Stimulated activated CD8-positive, alpha-beta memory T cell treated with anti-CD3 and anti-CD28 coated beads, Interleukin-15, amount 100 ng/mL, for 4 hours (primary cell): ENCODE results near the gene PNMA5.

Experiments
- DNase-seq, 2 donors: peaks; one replicate each; pipeline ENCODE4 v3.0.0-alpha.2; 2020; ENCODE audit warnings: low read depth in 2 of 2

Gene PNMA5

DNA sequence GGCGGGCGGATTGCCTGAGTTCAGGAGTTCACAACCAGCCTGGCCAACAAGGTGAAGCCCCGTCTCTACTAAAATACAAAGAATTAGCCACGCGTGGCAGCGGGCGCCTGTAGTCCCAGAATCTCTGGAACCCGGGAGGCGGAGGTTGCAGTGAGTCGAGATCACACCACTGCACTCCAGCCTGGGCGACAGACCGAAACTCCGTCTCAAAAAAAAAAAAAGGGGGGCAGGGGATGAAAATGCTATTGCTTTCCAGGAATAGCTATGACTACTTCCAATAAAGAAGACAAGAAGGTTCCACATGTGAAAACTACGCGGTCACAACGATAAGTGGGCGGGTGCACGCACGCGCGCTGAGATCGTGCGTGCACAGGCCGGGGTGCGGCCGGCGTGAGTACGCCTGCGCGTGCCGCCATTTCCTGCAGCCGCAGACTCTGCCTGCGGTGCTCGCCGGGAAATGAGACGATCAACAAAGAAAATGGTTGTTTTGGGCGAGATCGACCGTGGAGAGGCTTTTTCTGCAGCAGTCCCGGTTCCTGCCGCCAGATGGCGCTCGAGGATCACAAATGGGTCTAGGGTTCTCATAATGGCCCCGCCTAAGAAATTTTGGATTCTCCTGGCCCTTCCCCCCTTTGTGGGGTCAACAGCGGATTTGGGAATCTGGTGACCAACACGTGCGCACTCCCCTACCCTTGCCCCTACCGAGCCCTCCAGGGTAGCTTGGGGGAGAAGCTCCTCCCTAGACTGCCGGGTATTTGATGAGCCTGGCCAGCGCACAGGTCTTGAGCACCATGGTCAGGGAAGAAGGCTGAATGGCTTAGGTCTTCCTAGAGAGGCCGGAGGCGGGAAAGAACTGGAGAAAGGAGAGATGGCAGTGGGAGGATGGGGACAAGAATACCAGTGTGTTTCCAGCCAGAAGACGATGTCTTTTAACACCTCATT, 35.1 kb downstream of the PNMA5 start:
- DNase-seq: peak; percentile 74 to 78

DNA sequence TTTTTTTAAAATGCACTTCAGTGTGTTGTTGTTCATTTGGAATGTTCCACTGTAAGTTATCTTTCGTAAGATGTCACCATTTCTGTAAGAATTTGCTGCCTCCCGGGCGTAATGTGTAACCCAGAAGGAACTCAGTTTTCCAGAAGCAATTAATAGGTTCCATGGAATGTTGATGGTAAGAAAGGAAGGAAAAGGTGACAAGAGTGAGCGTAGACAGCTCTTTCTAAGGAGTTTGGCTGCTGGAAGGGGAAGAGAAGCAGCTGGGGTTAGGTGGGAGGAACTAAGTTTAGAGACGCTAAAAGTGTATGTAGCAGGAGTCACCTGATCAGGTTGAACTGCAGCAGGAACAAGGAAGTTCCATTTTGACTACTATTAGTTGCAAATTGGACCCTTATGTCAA, 35.9 kb downstream of the PNMA5 start:
- DNase-seq: no peak

DNA sequence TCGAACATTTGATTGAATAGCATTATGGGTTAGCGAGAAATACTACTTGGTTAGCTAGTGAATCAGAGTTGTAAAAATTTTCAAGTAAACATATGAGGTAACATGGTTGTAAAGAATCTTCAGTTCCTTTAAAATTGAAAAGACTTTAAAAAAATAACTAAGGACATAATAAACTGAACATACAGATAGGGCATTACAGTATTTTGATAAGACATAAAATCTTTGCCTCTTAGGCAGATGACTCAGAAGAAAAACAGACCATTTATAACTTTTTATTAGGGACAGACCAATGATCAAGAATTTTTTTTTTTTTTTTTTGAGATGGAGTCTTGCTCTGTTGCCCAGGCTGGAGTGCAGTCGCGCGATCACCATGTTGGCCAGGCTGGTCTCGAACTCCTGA, 43.1 kb downstream of the PNMA5 start:
- no peak for DNase-seq

DNA sequence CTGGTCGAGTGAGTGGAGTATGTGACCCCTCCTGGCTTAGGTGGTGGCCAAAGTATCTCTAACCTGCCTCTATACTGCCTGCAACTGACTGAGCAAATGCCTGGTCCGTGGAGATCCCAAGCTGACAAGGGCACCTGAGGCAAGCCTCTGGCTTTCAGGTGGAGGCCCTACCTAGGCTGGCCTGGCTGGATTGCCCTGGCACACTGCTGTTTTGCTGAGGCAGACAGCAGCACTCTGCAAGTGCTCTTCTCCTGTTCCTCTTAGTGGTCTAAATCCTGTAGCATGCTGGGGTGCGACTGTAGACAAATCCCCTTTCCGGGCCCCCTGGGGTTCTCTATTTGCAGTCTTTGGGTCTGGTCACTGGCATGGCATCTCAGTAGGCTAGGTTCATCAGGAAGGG, 44.8 kb downstream of the PNMA5 start:
- no peak for DNase-seq

- no peak for DNase-seq
Observed at GRCh38 chrX:152946681-152947080, 47.2 kb downstream of the PNMA5 start.

DNA sequence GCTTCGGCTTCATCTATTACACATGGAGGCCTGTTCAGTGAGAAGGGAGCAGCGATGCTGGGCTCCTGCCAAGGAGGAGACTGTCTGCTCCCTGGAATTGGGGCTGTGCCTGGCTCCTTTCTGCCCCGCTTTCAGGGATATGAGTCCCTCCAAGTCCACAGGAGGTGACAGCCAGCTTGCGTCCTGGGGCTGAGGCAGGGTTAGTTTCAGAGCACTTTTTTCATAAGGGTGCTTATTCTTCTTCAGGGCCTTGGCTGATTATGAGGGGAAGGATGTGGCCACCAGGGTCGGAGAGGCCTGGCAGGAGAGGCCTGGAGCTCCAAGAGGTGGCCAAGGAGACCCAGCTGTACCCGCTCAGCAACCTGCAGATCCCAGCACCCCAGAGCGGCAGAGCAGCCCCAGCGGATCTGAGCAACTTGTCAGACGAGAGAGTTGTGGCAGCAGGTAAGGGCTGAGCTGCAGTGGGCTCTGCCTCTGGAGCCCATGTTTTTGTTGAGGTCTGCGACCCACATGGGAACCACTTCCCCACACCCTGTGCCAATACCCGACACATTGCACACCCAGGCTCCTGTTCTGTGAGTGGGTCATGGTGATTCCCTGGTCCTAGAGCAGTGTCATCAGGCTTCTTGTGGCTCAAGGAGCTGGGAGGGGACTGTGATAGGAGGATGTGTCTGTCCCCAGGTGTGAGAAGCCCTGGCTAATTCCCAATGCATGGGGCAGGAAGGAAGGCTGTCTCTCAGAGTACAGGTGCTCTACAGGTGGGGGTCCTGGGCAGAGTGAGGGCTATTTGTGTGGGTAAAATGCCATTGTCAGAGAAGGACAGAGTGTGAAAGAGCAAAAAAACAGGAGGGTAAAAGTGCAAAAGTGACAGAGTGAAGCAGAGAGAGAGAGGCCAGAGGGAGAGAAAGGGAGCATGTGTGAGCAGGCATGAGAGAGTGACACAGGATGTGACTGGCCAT, 48.6 kb downstream of the PNMA5 start:
- DNase-seq: no peak

- no peak for DNase-seq
Observed at GRCh38 chrX:152943826-152944225, 50.1 kb downstream of the PNMA5 start.

DNA sequence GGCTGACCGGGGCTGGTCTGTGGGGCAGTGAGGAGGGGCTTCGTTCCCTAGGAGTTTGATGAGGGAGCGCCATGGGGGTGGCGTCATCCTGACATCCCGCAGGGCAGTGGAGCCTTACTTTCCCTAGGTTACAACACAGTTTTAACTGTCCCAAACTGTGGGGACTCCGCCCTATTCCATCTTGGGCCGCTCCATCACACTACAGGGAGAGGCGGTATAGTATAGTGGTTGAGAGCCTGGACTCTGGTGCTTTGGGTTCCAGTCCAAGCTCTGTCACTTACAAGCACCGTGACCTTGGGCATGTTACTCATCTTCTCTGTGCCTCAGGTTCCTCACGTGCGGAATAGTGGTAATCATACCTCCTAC, 51.9 kb downstream of the PNMA5 start:
- no peak for DNase-seq

- DNase-seq: peak; percentile 76 to 78
Observed at GRCh38 chrX:152941328-152942076, 52.4 kb downstream of the PNMA5 start.
